GM21367 (cell line): ENCODE results near the gene TCIRG1.

Experiments used
- ATAC-seq: cut with Tn5 transposase; IDR thresholded peaks from one replicate; pipeline ENCODE4 v1.9.1; 2021; ENCODE audit not compliant: unreplicated experiment

The TCIRG1 gene

GRCh38 chr11:68037411-68038225 is 1.2 kb upstream of the TCIRG1 start:
- no peak for ATAC-seq

GRCh38 chr11:68038226-68038717 is 553 bp upstream of the TCIRG1 start:
- ATAC-seq: no peak

- ATAC-seq: no peak
These were observed 781 bp downstream of the TCIRG1 start for GRCh38 chr11:68039526-68040086.

GRCh38 chr11:68040101-68040956 is 1.5 kb downstream of the TCIRG1 start:
- ATAC-seq: peak; percentile 39

- no peak for ATAC-seq
These were observed 2.2 kb downstream of the TCIRG1 start for GRCh38 chr11:68040957-68041591.

- no peak for ATAC-seq
These were observed 2.9 kb downstream of the TCIRG1 start for GRCh38 chr11:68041617-68042218.

- no peak for ATAC-seq
These were observed 3.6 kb downstream of the TCIRG1 start for GRCh38 chr11:68042219-68043028.

GRCh38 chr11:68043029-68043348 is 4.2 kb downstream of the TCIRG1 start:
- no peak for ATAC-seq

GRCh38 chr11:68043349-68044144 is 4.7 kb downstream of the TCIRG1 start:
- no peak for ATAC-seq

- no peak for ATAC-seq
These were observed 5.5 kb downstream of the TCIRG1 start for GRCh38 chr11:68044145-68044813.

- no peak for ATAC-seq
These were observed 6.1 kb downstream of the TCIRG1 start for GRCh38 chr11:68044898-68045351.

GRCh38 chr11:68047437-68048290 is 8.8 kb downstream of the TCIRG1 start:
- no peak for ATAC-seq

- ATAC-seq: no peak
These were observed 10.1 kb downstream of the TCIRG1 start for GRCh38 chr11:68048681-68049508.

GRCh38 chr11:68049509-68050370 is 10.9 kb downstream of the TCIRG1 start:
- no peak for ATAC-seq

- no peak for ATAC-seq
These were observed 11.6 kb downstream of the TCIRG1 start for GRCh38 chr11:68050371-68050841.
